HEK293 (cell line): ENCODE data around the gene ABCB11.
"Not testable (repeated sequence)": the region's sequence is repeated elsewhere in the genome, so short reads cannot be mapped to it uniquely, and the experiment has no call there.

Source experiments
- CTCF ChIA-PET: fragments of 350-600 bp; formaldehyde crosslinking; extraction: SDS; loops from one replicate; lab custom pipeline; 2021; ENCODE audit warnings: antibody characterized with exemption; lab: Yijun Ruan, JAX
- POLR2A ChIA-PET: fragments of 300-600 bp; formaldehyde crosslinking; extraction: SDS; loops from one replicate; lab custom pipeline; 2020; ENCODE audit warnings: antibody characterized with exemption, inconsistent platforms; lab: Yijun Ruan, JAX
- H3K27ac ChIP-seq: fragments of 200-500 bp; sonication (Bioruptor generic); 2 replicates; pipeline ENCODE4 v1.5.1; 2014; ENCODE audit warnings: low read depth, low read length, control low read depth, inconsistent platforms; ENCODE audit errors: extremely low read depth
- H3K36me3 ChIP-seq, 2 experiments: fragments of 200-500 bp in 1 of 2; sonication (Bioruptor generic) in 1 of 2; 1 replicate in 1 of 2; 2 replicates in 1 of 2; pipeline ENCODE4 v1.5.1; 2014 to 2017; ENCODE audit warnings: inconsistent platforms in 2 of 2, low read length in 2 of 2; ENCODE audit not compliant: control insufficient read depth in 2 of 2, insufficient read depth in 1 of 2
- H3K4me1 ChIP-seq: fragments of 200-500 bp; sonication (Bioruptor generic); 2 replicates; pipeline ENCODE4 v1.5.1; 2014; ENCODE audit warnings: mild to moderate bottlenecking, low read length, inconsistent platforms; ENCODE audit not compliant: control insufficient read depth, insufficient read depth
- H3K4me3 ChIP-seq: 2 replicates; pipeline ENCODE4 v1.5.1; 2011; ENCODE audit warnings: low read depth, mild to moderate bottlenecking, control low read depth, low read length, moderate library complexity
- H3K9me3 ChIP-seq: fragments of 200-500 bp; sonication (Bioruptor generic); 2 replicates; pipeline ENCODE4 v1.5.1; 2014; ENCODE audit warnings: low read depth, low read length, inconsistent platforms; ENCODE audit not compliant: control insufficient read depth, insufficient read depth
- BCL11B ChIP-seq: fragments of 450-650 bp; formaldehyde crosslinking; IDR thresholded peaks from 2 replicates; pipeline ENCODE4 v1.5.1; 2016; ENCODE audit warnings: low read depth, missing biosample characterization, missing genetic modification characterization
- FEZF1 ChIP-seq: fragments of 450-650 bp; formaldehyde crosslinking; IDR thresholded peaks from 2 replicates; pipeline ENCODE4 v1.5.1; 2016; ENCODE audit warnings: missing biosample characterization, missing genetic modification characterization
- GLIS2 ChIP-seq: fragments of 450-650 bp; formaldehyde crosslinking; IDR thresholded peaks from 2 replicates; pipeline ENCODE4 v1.5.1; 2016; ENCODE audit warnings: missing biosample characterization, missing genetic modification characterization
- SETDB1 ChIP-seq: IDR thresholded peaks from one replicate; pipeline ENCODE4 v1.6.1; 2017; ENCODE audit warnings: mild to moderate bottlenecking, low read length, moderate library complexity, mixed read lengths; ENCODE audit not compliant: insufficient read length
- SP7 ChIP-seq: fragments of 450-650 bp; formaldehyde crosslinking; IDR thresholded peaks from 2 replicates; pipeline ENCODE4 v1.5.1; 2016; ENCODE audit warnings: missing biosample characterization, missing genetic modification characterization
- YY2 ChIP-seq: fragments of 450-650 bp; formaldehyde crosslinking; IDR thresholded peaks from 2 replicates; pipeline ENCODE4 v1.5.1; 2016; ENCODE audit warnings: missing biosample characterization, missing genetic modification characterization
- ZBTB17 ChIP-seq: fragments of 450-650 bp; formaldehyde crosslinking; IDR thresholded peaks from 2 replicates; pipeline ENCODE4 v1.5.1; 2016; ENCODE audit warnings: missing biosample characterization, missing genetic modification characterization
- ZNF132 ChIP-seq: fragments of 450-650 bp; formaldehyde crosslinking; IDR thresholded peaks from 2 replicates; pipeline ENCODE4 v1.5.1; 2017; ENCODE audit warnings: missing biosample characterization, missing genetic modification characterization, borderline replicate concordance
- ZNF146 ChIP-seq: fragments of 450-650 bp; formaldehyde crosslinking; IDR thresholded peaks from 2 replicates; pipeline ENCODE4 v1.5.1; 2016; ENCODE audit warnings: missing biosample characterization, missing genetic modification characterization
- ZNF2 ChIP-seq: fragments of 450-650 bp; formaldehyde crosslinking; IDR thresholded peaks from 2 replicates; pipeline ENCODE4 v1.5.1; 2016; ENCODE audit warnings: missing biosample characterization, missing genetic modification characterization
- ZNF292 ChIP-seq: fragments of 450-650 bp; formaldehyde crosslinking; IDR thresholded peaks from 2 replicates; pipeline ENCODE4 v1.5.1; 2016; ENCODE audit warnings: low read depth, missing biosample characterization, missing genetic modification characterization, borderline replicate concordance
- ZNF366 ChIP-seq: fragments of 450-650 bp; formaldehyde crosslinking; conservative IDR thresholded peaks from 2 replicates; pipeline ENCODE4 v1.5.1; 2016; ENCODE audit warnings: missing biosample characterization, missing genetic modification characterization
- ZNF37A ChIP-seq: fragments of 450-650 bp; IDR thresholded peaks from 2 replicates; pipeline ENCODE4 v1.5.1; 2018; ENCODE audit warnings: missing biosample characterization, missing genetic modification characterization
- ZNF391 ChIP-seq: fragments of 450-650 bp; formaldehyde crosslinking; IDR thresholded peaks from 2 replicates; pipeline ENCODE4 v1.5.1; 2016; ENCODE audit warnings: low read depth, missing biosample characterization, missing genetic modification characterization, borderline replicate concordance
- ZNF394 ChIP-seq: fragments of 450-650 bp; formaldehyde crosslinking; IDR thresholded peaks from 2 replicates; pipeline ENCODE4 v1.5.1; 2016; ENCODE audit warnings: missing biosample characterization, missing genetic modification characterization, mild to moderate bottlenecking, moderate library complexity, borderline replicate concordance
- ZNF416 ChIP-seq: fragments of 450-650 bp; formaldehyde crosslinking; IDR thresholded peaks from 2 replicates; pipeline ENCODE4 v1.5.1; 2016; ENCODE audit warnings: missing biosample characterization, missing genetic modification characterization
- ZNF48 ChIP-seq: fragments of 450-650 bp; formaldehyde crosslinking; IDR thresholded peaks from 2 replicates; pipeline ENCODE4 v1.5.1; 2016; ENCODE audit warnings: missing biosample characterization, missing genetic modification characterization
- ZNF544 ChIP-seq: fragments of 450-650 bp; formaldehyde crosslinking; IDR thresholded peaks from 2 replicates; pipeline ENCODE4 v1.5.0; 2017; ENCODE audit warnings: missing biosample characterization, missing genetic modification characterization
- ZNF707 ChIP-seq: fragments of 450-650 bp; formaldehyde crosslinking; IDR thresholded peaks from 2 replicates; pipeline ENCODE4 v1.5.1; 2016; ENCODE audit warnings: missing biosample characterization, missing genetic modification characterization
- ZNF792 ChIP-seq: fragments of 450-650 bp; formaldehyde crosslinking; IDR thresholded peaks from 2 replicates; pipeline ENCODE4 v1.5.1; 2016; ENCODE audit warnings: missing biosample characterization, missing genetic modification characterization
- ZSCAN16 ChIP-seq: fragments of 450-650 bp; formaldehyde crosslinking; IDR thresholded peaks from 2 replicates; pipeline ENCODE4 v1.5.1; 2016; ENCODE audit warnings: missing biosample characterization, missing genetic modification characterization
- ZSCAN23 ChIP-seq: fragments of 450-650 bp; formaldehyde crosslinking; IDR thresholded peaks from 2 replicates; pipeline ENCODE4 v1.5.1; 2016; ENCODE audit warnings: missing biosample characterization, missing genetic modification characterization
- TF ChIP-seq, protein P1 (sequence below): fragments of 450-650 bp; formaldehyde crosslinking; IDR thresholded peaks from 2 replicates; pipeline ENCODE4 v1.5.1; 2016; ENCODE audit warnings: missing biosample characterization, missing genetic modification characterization
- TF ChIP-seq, protein P2 (sequence below): fragments of 450-650 bp; formaldehyde crosslinking; IDR thresholded peaks from 2 replicates; pipeline ENCODE4 v1.5.1; 2017; ENCODE audit warnings: missing biosample characterization, mild to moderate bottlenecking, missing genetic modification characterization, moderate library complexity
- TF ChIP-seq, protein P3 (sequence below): fragments of 450-650 bp; formaldehyde crosslinking; IDR thresholded peaks from 2 replicates; pipeline ENCODE4 v1.5.1; 2017; ENCODE audit warnings: missing biosample characterization, missing genetic modification characterization
- TF ChIP-seq, protein P4 (sequence below): fragments of 450-650 bp; IDR thresholded peaks from 2 replicates; pipeline ENCODE4 v1.5.1; 2018; ENCODE audit warnings: missing biosample characterization, mild to moderate bottlenecking, missing genetic modification characterization

The ABCB11 gene

DNA sequence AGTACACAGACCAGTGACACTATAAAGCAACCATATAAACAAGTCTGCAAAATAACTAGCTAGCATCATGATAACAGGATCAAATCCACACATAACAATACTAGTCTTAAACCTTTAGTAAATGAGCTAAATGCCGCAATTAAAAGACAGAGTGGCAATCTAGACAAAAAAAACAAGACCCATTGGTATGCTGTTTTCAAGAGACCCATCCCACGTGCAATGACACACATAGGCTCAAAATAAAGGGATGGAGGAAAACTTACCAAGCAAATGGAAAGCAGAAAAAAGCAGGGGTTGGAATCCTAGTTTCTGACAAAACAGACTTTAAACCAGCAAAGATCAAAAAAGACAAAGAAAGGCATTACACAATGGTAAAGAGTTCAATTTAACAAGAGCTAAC is 23.5 kb upstream of the ABCB11 start:
- peak; percentile 71 for TF ChIP-seq SETDB1
- POLR2A ChIA-PET, H3K4me3 ChIP-seq, H3K36me3 ChIP-seq, H3K4me1 ChIP-seq, H3K27ac ChIP-seq, H3K9me3 ChIP-seq: not testable (repeated sequence)
- CTCF ChIA-PET, result interaction anchor here (1.2 kb wide), 1 partner anchor 343 kb away, joined by 7 read pairs; no protein-coding TSS in a partner anchor

DNA sequence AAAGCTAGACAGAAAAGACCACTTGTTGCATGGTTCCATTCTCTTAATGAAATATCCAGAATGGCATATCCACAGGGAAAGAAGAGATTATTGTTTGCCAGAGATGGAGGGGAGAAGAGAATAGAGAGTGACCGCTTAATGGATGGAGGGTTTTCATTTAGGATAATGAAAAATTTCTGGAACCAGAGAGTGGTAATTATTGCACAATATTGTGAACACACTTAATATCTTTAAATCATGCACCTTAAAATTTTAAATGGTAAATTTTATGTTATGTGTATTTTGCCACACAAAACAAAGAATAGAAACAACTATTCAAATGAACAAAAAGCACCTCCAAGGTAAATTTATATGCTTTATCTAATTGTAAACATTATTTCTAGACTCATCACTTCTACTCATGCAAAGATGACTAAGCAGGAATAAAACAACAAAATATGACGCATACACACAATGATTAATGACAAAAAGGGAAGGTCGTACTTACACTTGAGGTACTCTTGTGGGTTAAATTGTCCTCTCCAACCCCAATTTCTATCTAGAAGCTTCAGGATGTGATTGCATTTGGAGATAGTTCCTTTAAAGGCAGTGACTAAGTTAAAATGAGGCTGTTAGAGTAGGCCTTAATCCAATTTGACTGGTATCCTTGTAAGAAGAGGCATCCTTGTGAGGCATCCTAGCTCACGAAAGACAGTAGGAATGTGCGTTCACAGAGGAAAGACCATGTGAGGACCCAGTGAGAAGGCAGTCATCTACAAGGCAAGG is 19.5 kb upstream of the ABCB11 start:
- no peaks in the 10 kb centered on the region for H3K9me3 ChIP-seq
- no peak overlapping the region for H3K27ac ChIP-seq
- no peaks in the 10 kb centered on the region for H3K4me1 ChIP-seq
- no peak overlapping the region for H3K4me3 ChIP-seq
- no peaks in the 10 kb centered on the region for H3K36me3 ChIP-seq
- POLR2A ChIA-PET, result no interaction called here
- no peak for TF ChIP-seq ZNF132
- TF ChIP-seq YY2, result no peak
- no peak for TF ChIP-seq ZNF366 (tag by site-specific recombination)
- TF ChIP-seq ZNF292, result no peak
- TF ChIP-seq GLIS2 (tag by site-specific recombination), result no peak
- no peak for TF ChIP-seq SP7 (tag by site-specific recombination)
- TF ChIP-seq ZNF48 (tag by site-specific recombination), result no peak
- TF ChIP-seq, protein P1, sequence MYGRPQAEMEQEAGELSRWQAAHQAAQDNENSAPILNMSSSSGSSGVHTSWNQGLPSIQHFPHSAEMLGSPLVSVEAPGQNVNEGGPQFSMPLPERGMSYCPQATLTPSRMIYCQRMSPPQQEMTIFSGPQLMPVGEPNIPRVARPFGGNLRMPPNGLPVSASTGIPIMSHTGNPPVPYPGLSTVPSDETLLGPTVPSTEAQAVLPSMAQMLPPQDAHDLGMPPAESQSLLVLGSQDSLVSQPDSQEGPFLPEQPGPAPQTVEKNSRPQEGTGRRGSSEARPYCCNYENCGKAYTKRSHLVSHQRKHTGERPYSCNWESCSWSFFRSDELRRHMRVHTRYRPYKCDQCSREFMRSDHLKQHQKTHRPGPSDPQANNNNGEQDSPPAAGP, result no peak
- TF ChIP-seq ZNF391 (tag by site-specific recombination), result no peak
- TF ChIP-seq ZNF416 (tag by site-specific recombination), result no peak
- no peak for TF ChIP-seq ZNF146 (tag by site-specific recombination)
- TF ChIP-seq ZSCAN16 (tag by site-specific recombination), result no peak
- TF ChIP-seq ZNF544 (tag by site-specific recombination), result no peak
- no peak for TF ChIP-seq ZNF2 (tag by site-specific recombination)
- CTCF ChIA-PET, result no interaction called here

DNA sequence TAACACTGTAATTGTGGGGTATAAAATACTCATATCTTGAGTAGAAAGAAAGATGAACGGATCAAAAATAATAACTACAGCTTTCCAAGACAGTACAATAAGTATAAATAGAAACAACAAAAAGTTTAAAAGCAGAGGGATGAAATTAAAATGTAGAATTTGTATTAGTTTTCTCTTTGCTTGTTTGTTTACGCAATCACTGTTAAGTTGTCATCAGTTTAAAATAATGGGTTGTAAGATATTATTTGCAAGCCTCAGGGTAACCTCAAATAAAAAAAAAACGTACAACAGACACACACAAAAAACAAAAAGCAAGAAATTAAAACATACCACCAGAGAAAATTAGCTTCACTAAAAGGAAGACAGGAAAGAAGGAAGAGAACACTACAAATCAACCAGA is 18.0 kb upstream of the ABCB11 start:
- H3K36me3 ChIP-seq, result no peaks in the 10 kb centered on the region
- H3K27ac ChIP-seq, result no peak overlapping the region
- ChIA-PET CTCF (no interaction called here), POLR2A (no interaction called here)
- H3K9me3 ChIP-seq, result no peaks in the 10 kb centered on the region
- no peaks in the 10 kb centered on the region for H3K4me1 ChIP-seq
- no peak overlapping the region for H3K4me3 ChIP-seq
- TF ChIP-seq BCL11B (tag by site-specific recombination) (no peak), ZNF37A (tag by site-specific recombination) (no peak), FEZF1 (tag by site-specific recombination) (no peak), ZNF2 (tag by site-specific recombination) (no peak), ZBTB17 (no peak), ZSCAN23 (tag by site-specific recombination) (no peak), ZNF707 (tag by site-specific recombination) (no peak), ZNF792 (tag by site-specific recombination) (no peak), ZNF394 (tag by site-specific recombination) (no peak)
- TF ChIP-seq, protein P2, sequence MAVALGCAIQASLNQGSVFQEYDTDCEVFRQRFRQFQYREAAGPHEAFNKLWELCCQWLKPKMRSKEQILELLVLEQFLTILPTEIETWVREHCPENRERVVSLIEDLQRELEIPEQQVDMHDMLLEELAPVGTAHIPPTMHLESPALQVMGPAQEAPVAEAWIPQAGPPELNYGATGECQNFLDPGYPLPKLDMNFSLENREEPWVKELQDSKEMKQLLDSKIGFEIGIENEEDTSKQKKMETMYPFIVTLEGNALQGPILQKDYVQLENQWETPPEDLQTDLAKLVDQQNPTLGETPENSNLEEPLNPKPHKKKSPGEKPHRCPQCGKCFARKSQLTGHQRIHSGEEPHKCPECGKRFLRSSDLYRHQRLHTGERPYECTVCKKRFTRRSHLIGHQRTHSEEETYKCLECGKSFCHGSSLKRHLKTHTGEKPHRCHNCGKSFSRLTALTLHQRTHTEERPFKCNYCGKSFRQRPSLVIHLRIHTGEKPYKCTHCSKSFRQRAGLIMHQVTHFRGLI, result no peak
- TF ChIP-seq, protein P3, sequence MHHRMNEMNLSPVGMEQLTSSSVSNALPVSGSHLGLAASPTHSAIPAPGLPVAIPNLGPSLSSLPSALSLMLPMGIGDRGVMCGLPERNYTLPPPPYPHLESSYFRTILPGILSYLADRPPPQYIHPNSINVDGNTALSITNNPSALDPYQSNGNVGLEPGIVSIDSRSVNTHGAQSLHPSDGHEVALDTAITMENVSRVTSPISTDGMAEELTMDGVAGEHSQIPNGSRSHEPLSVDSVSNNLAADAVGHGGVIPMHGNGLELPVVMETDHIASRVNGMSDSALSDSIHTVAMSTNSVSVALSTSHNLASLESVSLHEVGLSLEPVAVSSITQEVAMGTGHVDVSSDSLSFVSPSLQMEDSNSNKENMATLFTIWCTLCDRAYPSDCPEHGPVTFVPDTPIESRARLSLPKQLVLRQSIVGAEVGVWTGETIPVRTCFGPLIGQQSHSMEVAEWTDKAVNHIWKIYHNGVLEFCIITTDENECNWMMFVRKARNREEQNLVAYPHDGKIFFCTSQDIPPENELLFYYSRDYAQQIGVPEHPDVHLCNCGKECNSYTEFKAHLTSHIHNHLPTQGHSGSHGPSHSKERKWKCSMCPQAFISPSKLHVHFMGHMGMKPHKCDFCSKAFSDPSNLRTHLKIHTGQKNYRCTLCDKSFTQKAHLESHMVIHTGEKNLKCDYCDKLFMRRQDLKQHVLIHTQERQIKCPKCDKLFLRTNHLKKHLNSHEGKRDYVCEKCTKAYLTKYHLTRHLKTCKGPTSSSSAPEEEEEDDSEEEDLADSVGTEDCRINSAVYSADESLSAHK, result no peak
- TF ChIP-seq, protein P4, sequence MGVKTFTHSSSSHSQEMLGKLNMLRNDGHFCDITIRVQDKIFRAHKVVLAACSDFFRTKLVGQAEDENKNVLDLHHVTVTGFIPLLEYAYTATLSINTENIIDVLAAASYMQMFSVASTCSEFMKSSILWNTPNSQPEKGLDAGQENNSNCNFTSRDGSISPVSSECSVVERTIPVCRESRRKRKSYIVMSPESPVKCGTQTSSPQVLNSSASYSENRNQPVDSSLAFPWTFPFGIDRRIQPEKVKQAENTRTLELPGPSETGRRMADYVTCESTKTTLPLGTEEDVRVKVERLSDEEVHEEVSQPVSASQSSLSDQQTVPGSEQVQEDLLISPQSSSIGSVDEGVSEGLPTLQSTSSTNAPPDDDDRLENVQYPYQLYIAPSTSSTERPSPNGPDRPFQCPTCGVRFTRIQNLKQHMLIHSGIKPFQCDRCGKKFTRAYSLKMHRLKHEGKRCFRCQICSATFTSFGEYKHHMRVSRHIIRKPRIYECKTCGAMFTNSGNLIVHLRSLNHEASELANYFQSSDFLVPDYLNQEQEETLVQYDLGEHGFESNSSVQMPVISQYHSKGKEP (tag by site-specific recombination), result no peak
